HEK293 (cell line): ENCODE data around the gene LRRN4.

Experiments
- CTCF ChIA-PET: fragments of 350-600 bp; formaldehyde crosslinking; extraction: SDS; loops from one replicate; lab custom pipeline; 2021; ENCODE audit warnings: antibody characterized with exemption; lab: Yijun Ruan, JAX
- POLR2A ChIA-PET: fragments of 300-600 bp; formaldehyde crosslinking; extraction: SDS; loops from one replicate; lab custom pipeline; 2020; ENCODE audit warnings: antibody characterized with exemption, inconsistent platforms; lab: Yijun Ruan, JAX
- H3K27ac ChIP-seq: fragments of 200-500 bp; sonication (Bioruptor generic); 2 replicates; pipeline ENCODE4 v1.5.1; 2014; ENCODE audit warnings: low read depth, low read length, control low read depth, inconsistent platforms; ENCODE audit errors: extremely low read depth
- H3K36me3 ChIP-seq, 2 experiments: fragments of 200-500 bp in 1 of 2; sonication (Bioruptor generic) in 1 of 2; 1 replicate in 1 of 2; 2 replicates in 1 of 2; pipeline ENCODE4 v1.5.1; 2014 to 2017; ENCODE audit warnings: inconsistent platforms in 2 of 2, low read length in 2 of 2; ENCODE audit not compliant: control insufficient read depth in 2 of 2, insufficient read depth in 1 of 2
- H3K4me1 ChIP-seq: fragments of 200-500 bp; sonication (Bioruptor generic); 2 replicates; pipeline ENCODE4 v1.5.1; 2014; ENCODE audit warnings: mild to moderate bottlenecking, low read length, inconsistent platforms; ENCODE audit not compliant: control insufficient read depth, insufficient read depth
- H3K4me3 ChIP-seq: 2 replicates; pipeline ENCODE4 v1.5.1; 2011; ENCODE audit warnings: low read depth, mild to moderate bottlenecking, control low read depth, low read length, moderate library complexity
- H3K9me3 ChIP-seq: fragments of 200-500 bp; sonication (Bioruptor generic); 2 replicates; pipeline ENCODE4 v1.5.1; 2014; ENCODE audit warnings: low read depth, low read length, inconsistent platforms; ENCODE audit not compliant: control insufficient read depth, insufficient read depth
- GLI2 ChIP-seq: fragments of 450-650 bp; formaldehyde crosslinking; IDR thresholded peaks from 2 replicates; pipeline ENCODE4; 2017; ENCODE audit warnings: missing biosample characterization, missing genetic modification characterization, low read depth, borderline replicate concordance
- SCRT2 ChIP-seq: fragments of 450-650 bp; formaldehyde crosslinking; IDR thresholded peaks from 2 replicates; pipeline ENCODE4 v1.5.1; 2016; ENCODE audit warnings: missing biosample characterization, missing genetic modification characterization
- ZFHX2 ChIP-seq: fragments of 450-650 bp; formaldehyde crosslinking; conservative IDR thresholded peaks from 2 replicates; pipeline ENCODE4 v1.5.1; 2016; ENCODE audit warnings: missing biosample characterization, missing genetic modification characterization
- ZNF121 ChIP-seq: fragments of 450-650 bp; formaldehyde crosslinking; IDR thresholded peaks from 2 replicates; pipeline ENCODE4 v1.5.1; 2016; ENCODE audit warnings: missing biosample characterization, missing genetic modification characterization
- ZNF184 ChIP-seq: fragments of 450-650 bp; IDR thresholded peaks from 2 replicates; pipeline ENCODE4 v1.5.1; 2018; ENCODE audit warnings: missing biosample characterization, mild to moderate bottlenecking, missing genetic modification characterization
- ZNF223 ChIP-seq: fragments of 450-650 bp; formaldehyde crosslinking; IDR thresholded peaks from 2 replicates; pipeline ENCODE4 v1.5.1; 2016; ENCODE audit warnings: missing biosample characterization, missing genetic modification characterization
- ZNF311 ChIP-seq: fragments of 450-650 bp; formaldehyde crosslinking; IDR thresholded peaks from 2 replicates; pipeline ENCODE4 v1.5.1; 2017; ENCODE audit warnings: missing biosample characterization, missing genetic modification characterization, borderline replicate concordance
- ZNF335 ChIP-seq: fragments of 450-650 bp; formaldehyde crosslinking; conservative IDR thresholded peaks from 2 replicates; pipeline ENCODE4 v1.5.1; 2016; ENCODE audit warnings: missing biosample characterization, missing genetic modification characterization
- ZNF433 ChIP-seq: fragments of 450-650 bp; formaldehyde crosslinking; IDR thresholded peaks from 2 replicates; pipeline ENCODE4 v1.5.1; 2016; ENCODE audit warnings: missing biosample characterization, missing genetic modification characterization, low read depth
- ZNF555 ChIP-seq: fragments of 450-650 bp; formaldehyde crosslinking; conservative IDR thresholded peaks from 2 replicates; pipeline ENCODE4 v1.5.1; 2017; ENCODE audit warnings: missing biosample characterization, mild to moderate bottlenecking, missing genetic modification characterization, inconsistent platforms
- ZNF560 ChIP-seq: fragments of 450-650 bp; formaldehyde crosslinking; IDR thresholded peaks from 2 replicates; pipeline ENCODE4 v1.5.1; 2017; ENCODE audit warnings: missing biosample characterization, missing genetic modification characterization, borderline replicate concordance
- ZNF624 ChIP-seq: fragments of 450-650 bp; formaldehyde crosslinking; IDR thresholded peaks from 2 replicates; pipeline ENCODE4 v1.5.1; 2017; ENCODE audit warnings: missing biosample characterization, missing genetic modification characterization
- TF ChIP-seq, protein P1 (sequence below): fragments of 450-650 bp; formaldehyde crosslinking; IDR thresholded peaks from 2 replicates; pipeline ENCODE4 v1.5.1; 2016; ENCODE audit warnings: missing biosample characterization, missing genetic modification characterization, low read depth
- TF ChIP-seq, protein P2 (sequence below): fragments of 450-650 bp; formaldehyde crosslinking; IDR thresholded peaks from 2 replicates; pipeline ENCODE4 v1.5.1; 2016; ENCODE audit warnings: missing biosample characterization, missing genetic modification characterization
- TF ChIP-seq, protein P3 (sequence below): fragments of 450-650 bp; formaldehyde crosslinking; IDR thresholded peaks from 2 replicates; pipeline ENCODE4 v1.5.1; 2017; ENCODE audit warnings: missing biosample characterization, missing genetic modification characterization
- TF ChIP-seq, protein P4 (sequence below): IDR thresholded peaks from 2 replicates; pipeline ENCODE4 v1.6.1; 2011; ENCODE audit warnings: mild to moderate bottlenecking, low read depth, low read length, borderline replicate concordance

Gene LRRN4

DNA sequence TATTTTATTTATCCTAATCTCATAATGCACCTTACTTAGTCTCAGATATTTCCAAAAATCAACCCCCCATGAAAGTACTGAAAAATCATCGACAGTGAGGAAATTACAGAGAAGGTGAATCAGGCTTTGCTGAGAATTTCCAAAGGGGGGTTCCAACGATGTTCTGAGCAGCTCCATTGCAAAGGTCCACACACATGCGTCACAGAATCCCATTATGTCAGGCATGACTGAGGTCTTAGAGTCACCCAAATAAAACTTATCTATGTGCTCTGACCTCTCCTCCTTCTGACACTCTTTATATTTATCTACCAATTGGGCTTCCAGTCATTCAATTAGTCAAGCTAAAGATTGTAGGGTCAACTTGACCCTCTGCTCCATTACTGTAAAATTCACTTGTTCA is 12.7 kb upstream of the LRRN4 start (continued):
- TF ChIP-seq, protein P1, sequence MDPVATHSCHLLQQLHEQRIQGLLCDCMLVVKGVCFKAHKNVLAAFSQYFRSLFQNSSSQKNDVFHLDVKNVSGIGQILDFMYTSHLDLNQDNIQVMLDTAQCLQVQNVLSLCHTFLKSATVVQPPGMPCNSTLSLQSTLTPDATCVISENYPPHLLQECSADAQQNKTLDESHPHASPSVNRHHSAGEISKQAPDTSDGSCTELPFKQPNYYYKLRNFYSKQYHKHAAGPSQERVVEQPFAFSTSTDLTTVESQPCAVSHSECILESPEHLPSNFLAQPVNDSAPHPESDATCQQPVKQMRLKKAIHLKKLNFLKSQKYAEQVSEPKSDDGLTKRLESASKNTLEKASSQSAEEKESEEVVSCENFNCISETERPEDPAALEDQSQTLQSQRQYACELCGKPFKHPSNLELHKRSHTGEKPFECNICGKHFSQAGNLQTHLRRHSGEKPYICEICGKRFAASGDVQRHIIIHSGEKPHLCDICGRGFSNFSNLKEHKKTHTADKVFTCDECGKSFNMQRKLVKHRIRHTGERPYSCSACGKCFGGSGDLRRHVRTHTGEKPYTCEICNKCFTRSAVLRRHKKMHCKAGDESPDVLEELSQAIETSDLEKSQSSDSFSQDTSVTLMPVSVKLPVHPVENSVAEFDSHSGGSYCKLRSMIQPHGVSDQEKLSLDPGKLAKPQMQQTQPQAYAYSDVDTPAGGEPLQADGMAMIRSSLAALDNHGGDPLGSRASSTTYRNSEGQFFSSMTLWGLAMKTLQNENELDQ (tag by site-specific recombination), result no peak
- TF ChIP-seq, all 188 proteins: peak for 0

DNA sequence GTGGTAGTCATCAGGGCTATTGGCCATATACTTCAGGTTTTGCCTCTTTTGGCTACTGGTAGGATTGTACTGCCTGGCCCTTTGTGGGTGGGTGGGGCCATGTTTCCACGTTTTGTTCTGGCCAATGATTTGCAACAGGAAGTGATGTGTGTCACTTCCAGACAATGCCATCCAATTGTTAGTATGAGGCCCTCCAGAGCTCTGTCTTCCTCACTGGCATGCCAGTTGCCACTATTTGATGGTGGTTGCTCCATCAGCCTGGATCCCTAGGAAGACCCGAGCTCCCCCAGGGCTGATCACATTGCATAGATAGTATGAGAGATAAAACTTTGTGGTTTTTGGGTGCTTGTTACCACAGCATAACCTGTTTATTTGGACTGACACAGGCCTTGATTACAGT is 7.7 kb upstream of the LRRN4 start:
- Histone ChIP-seq H3K36me3 (no peaks in the 10 kb centered on the region), H3K9me3 (no peaks in the 10 kb centered on the region), H3K4me1 (peaks cover 10% of the 10 kb centered on the region), H3K27ac (no peak overlapping the region), H3K4me3 (no peak overlapping the region)
- TF ChIP-seq, protein P2, sequence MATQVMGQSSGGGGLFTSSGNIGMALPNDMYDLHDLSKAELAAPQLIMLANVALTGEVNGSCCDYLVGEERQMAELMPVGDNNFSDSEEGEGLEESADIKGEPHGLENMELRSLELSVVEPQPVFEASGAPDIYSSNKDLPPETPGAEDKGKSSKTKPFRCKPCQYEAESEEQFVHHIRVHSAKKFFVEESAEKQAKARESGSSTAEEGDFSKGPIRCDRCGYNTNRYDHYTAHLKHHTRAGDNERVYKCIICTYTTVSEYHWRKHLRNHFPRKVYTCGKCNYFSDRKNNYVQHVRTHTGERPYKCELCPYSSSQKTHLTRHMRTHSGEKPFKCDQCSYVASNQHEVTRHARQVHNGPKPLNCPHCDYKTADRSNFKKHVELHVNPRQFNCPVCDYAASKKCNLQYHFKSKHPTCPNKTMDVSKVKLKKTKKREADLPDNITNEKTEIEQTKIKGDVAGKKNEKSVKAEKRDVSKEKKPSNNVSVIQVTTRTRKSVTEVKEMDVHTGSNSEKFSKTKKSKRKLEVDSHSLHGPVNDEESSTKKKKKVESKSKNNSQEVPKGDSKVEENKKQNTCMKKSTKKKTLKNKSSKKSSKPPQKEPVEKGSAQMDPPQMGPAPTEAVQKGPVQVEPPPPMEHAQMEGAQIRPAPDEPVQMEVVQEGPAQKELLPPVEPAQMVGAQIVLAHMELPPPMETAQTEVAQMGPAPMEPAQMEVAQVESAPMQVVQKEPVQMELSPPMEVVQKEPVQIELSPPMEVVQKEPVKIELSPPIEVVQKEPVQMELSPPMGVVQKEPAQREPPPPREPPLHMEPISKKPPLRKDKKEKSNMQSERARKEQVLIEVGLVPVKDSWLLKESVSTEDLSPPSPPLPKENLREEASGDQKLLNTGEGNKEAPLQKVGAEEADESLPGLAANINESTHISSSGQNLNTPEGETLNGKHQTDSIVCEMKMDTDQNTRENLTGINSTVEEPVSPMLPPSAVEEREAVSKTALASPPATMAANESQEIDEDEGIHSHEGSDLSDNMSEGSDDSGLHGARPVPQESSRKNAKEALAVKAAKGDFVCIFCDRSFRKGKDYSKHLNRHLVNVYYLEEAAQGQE, result no peak
- CTCF ChIA-PET, result interaction anchor here (0.7 to 1.0 kb wide), 3 partner anchors 13 to 661 kb away, joined by 3 read pairs; no protein-coding TSS in a partner anchor
- POLR2A ChIA-PET, result no interaction called here

DNA sequence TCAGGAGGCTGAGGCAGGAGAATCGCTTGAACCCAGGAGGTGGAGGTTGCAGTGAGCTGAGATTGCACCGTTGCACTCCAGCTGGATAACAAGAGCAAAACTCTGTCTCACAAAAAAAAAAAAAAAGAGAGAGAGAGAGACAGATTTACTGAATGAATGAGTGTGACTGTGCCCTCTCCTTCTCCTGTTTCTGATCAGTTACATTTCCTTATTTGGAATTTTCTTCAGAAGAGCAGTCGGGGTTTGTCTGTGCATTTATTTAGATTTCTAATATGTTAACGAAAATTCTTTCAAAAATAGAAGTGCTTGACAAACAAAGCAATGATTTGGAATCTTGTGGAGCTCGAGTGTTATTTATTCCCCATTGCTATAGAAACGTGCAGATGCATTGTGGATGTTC is 6.4 kb upstream of the LRRN4 start:
- TF ChIP-seq ZNF555 (tag by site-specific recombination), result no peak
- no peak for TF ChIP-seq GLI2 (tag by site-specific recombination)
- TF ChIP-seq, protein P3, sequence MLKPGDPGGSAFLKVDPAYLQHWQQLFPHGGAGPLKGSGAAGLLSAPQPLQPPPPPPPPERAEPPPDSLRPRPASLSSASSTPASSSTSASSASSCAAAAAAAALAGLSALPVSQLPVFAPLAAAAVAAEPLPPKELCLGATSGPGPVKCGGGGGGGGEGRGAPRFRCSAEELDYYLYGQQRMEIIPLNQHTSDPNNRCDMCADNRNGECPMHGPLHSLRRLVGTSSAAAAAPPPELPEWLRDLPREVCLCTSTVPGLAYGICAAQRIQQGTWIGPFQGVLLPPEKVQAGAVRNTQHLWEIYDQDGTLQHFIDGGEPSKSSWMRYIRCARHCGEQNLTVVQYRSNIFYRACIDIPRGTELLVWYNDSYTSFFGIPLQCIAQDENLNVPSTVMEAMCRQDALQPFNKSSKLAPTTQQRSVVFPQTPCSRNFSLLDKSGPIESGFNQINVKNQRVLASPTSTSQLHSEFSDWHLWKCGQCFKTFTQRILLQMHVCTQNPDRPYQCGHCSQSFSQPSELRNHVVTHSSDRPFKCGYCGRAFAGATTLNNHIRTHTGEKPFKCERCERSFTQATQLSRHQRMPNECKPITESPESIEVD, result no peak
- TF ChIP-seq, protein P1 (tag by site-specific recombination), result no peak
- TF ChIP-seq ZNF223 (tag by site-specific recombination), result no peak
- no peak for TF ChIP-seq ZNF335 (tag by site-specific recombination)
- TF ChIP-seq, protein P4, sequence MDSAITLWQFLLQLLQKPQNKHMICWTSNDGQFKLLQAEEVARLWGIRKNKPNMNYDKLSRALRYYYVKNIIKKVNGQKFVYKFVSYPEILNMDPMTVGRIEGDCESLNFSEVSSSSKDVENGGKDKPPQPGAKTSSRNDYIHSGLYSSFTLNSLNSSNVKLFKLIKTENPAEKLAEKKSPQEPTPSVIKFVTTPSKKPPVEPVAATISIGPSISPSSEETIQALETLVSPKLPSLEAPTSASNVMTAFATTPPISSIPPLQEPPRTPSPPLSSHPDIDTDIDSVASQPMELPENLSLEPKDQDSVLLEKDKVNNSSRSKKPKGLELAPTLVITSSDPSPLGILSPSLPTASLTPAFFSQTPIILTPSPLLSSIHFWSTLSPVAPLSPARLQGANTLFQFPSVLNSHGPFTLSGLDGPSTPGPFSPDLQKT, result no peak
- no peak for TF ChIP-seq SCRT2 (tag by site-specific recombination)
- no peak for TF ChIP-seq ZNF311 (tag by site-specific recombination)
- TF ChIP-seq ZFHX2 (tag by site-specific recombination), result no peak
- no peak for TF ChIP-seq ZNF560 (tag by site-specific recombination)
- TF ChIP-seq ZNF433 (tag by site-specific recombination), result no peak
- TF ChIP-seq ZNF184 (tag by site-specific recombination), result no peak
- no peak for TF ChIP-seq ZNF121 (tag by site-specific recombination)
- TF ChIP-seq ZNF624 (tag by site-specific recombination), result no peak
- H3K9me3 ChIP-seq, result no peaks in the 10 kb centered on the region
- H3K4me3 ChIP-seq, result no peak overlapping the region
- ChIA-PET CTCF (no interaction called here), POLR2A (no interaction called here)
- H3K4me1 ChIP-seq, result peaks cover 10% of the 10 kb centered on the region
- H3K27ac ChIP-seq, result no peak overlapping the region
- no peaks in the 10 kb centered on the region for H3K36me3 ChIP-seq
